HepG2 (cell line): ENCODE results near the gene FOXA1. TPM values are rescaled to one million over a fixed set of nuclear protein-coding genes. Genes with fewer than 3 reads are reported as not detected.

Experiments
- ATF7 ChIP-seq, 2 experiments: fragments of 450-650 bp in 1 of 2; sonication (generic) in 1 of 2; formaldehyde crosslinking in 1 of 2; IDR thresholded peaks; 2 replicates each; pipeline versions ENCODE4 v1.4.0 to v1.6.1; 2016 to 2020; ENCODE audit warnings: antibody characterized with exemption in 1 of 2, mild to moderate bottlenecking in 1 of 2, missing genetic modification reagents in 1 of 2
- HES4 ChIP-seq: sonication (generic); formaldehyde crosslinking; IDR thresholded peaks from 2 replicates; pipeline ENCODE4 v1.9.0; 2021; ENCODE audit warnings: mild to moderate bottlenecking, missing genetic modification reagents, borderline replicate concordance
- NPAS2 ChIP-seq: sonication (generic); formaldehyde crosslinking; IDR thresholded peaks from 2 replicates; pipeline ENCODE4 v1.8.0; 2022; ENCODE audit warnings: mild to moderate bottlenecking, missing genetic modification reagents, borderline replicate concordance
- PRPF4 ChIP-seq: fragments of 200-400 bp; formaldehyde crosslinking; IDR thresholded peaks from 2 replicates; pipeline ENCODE4 v1.6.1; 2016; ENCODE audit warnings: low read length, low read depth; ENCODE audit not compliant: poor library complexity, severe bottlenecking
- RXRA ChIP-seq: sonication (generic); formaldehyde crosslinking; IDR thresholded peaks from 2 replicates; pipeline ENCODE4 v1.5.1; 2020; ENCODE audit warnings: missing genetic modification reagents
- SCMH1 ChIP-seq: sonication (generic); formaldehyde crosslinking; IDR thresholded peaks from 2 replicates; pipeline ENCODE4 v1.9.0; 2021; ENCODE audit warnings: missing genetic modification reagents, mild to moderate bottlenecking, borderline replicate concordance
- ZBTB38 ChIP-seq: sonication (generic); formaldehyde crosslinking; IDR thresholded peaks from 2 replicates; pipeline ENCODE4 v1.5.1; 2020; ENCODE audit warnings: mild to moderate bottlenecking, missing genetic modification reagents
- ZMYM4 ChIP-seq: sonication (generic); formaldehyde crosslinking; IDR thresholded peaks from 2 replicates; pipeline ENCODE4 v1.8.1; 2023; ENCODE audit warnings: mild to moderate bottlenecking, missing genetic modification reagents
- ZNF318 ChIP-seq: sonication (generic); formaldehyde crosslinking; IDR thresholded peaks from 2 replicates; pipeline ENCODE4 v1.4.0; 2020; ENCODE audit warnings: mild to moderate bottlenecking, missing genetic modification reagents
- ZNF446 ChIP-seq: sonication (generic); formaldehyde crosslinking; IDR thresholded peaks from 2 replicates; pipeline ENCODE4 v1.5.0; 2020; ENCODE audit warnings: mild to moderate bottlenecking, missing genetic modification reagents
- ZNF563 ChIP-seq: sonication (generic); formaldehyde crosslinking; IDR thresholded peaks from 2 replicates; pipeline ENCODE4 v1.8.0; 2022; ENCODE audit warnings: mild to moderate bottlenecking, moderate library complexity, missing genetic modification reagents
- ZNF709 ChIP-seq: sonication (generic); formaldehyde crosslinking; IDR thresholded peaks from 2 replicates; pipeline ENCODE4 v1.5.0; 2020; ENCODE audit warnings: mild to moderate bottlenecking, missing genetic modification reagents
- ZNF782 ChIP-seq: sonication (generic); formaldehyde crosslinking; IDR thresholded peaks from 2 replicates; pipeline ENCODE4 v1.4.0; 2020; ENCODE audit warnings: missing genetic modification reagents, mild to moderate bottlenecking, borderline replicate concordance
- ZNF883 ChIP-seq: sonication (generic); formaldehyde crosslinking; IDR thresholded peaks from 2 replicates; pipeline ENCODE4 v1.5.1; 2020; ENCODE audit warnings: mild to moderate bottlenecking, missing genetic modification reagents; ENCODE audit errors: not compliant biosample characterization
- polyA plus RNA-seq, 8 experiments: library from polyadenylated mRNA; depleted of rRNA in 3 of 8; stranded (reverse) in 7 of 8; unstranded in 1 of 8; fragments of >200 nt; fragmentation: Illumina TruSeq in 4 of 8; extraction: Trizol in 4 of 8; gene quantifications; 2 replicates each; pipeline versions ENCODE4 v1.2.1 to v1.2.3, GENCODE V29; 2011 to 2016; ENCODE audit warnings: low read depth in 4 of 8, missing spikeins in 1 of 8, mixed read lengths in 1 of 8; ENCODE audit not compliant: insufficient read depth in 1 of 8
- total RNA-seq, 5 experiments: library from RNA; depleted of rRNA; stranded (reverse); fragments of >200 nt; fragmentation: Illumina TruSeq; extraction: Trizol; gene quantifications; 2 replicates each; pipeline ENCODE4 v1.2.3, GENCODE V29; 2016; ENCODE audit warnings: low read depth in 1 of 5

FOXA1 gene
- total and polyA plus RNA-seq, 2 of the 13 experiments (the other 11 are each of a cell fraction or from before 2014, with no cell fraction given) = 43.4 to 58.6 TPM

- 0 out of 2 replicates have a peak, but pooled peaks have one; percentile 43 for TF ChIP-seq ZNF318 (CRISPR knock-in tag)
- peak; percentile 42; the same call in 1 of the 2 replicates for TF ChIP-seq ZNF563 (CRISPR knock-in tag)
- TF ChIP-seq ATF7 (IDR thresholded peaks at IDR 0.05) = no peak
- TF ChIP-seq ATF7 (CRISPR knock-in tag; IDR thresholded peaks at IDR 0.05) = peak; percentile 31; the same call in 1 of the 2 replicates
- 0 out of 2 replicates have a peak, but pooled peaks have one; percentile 32 for TF ChIP-seq ZNF446 (CRISPR knock-in tag)
- peak; percentile 82 for TF ChIP-seq ZBTB38 (CRISPR knock-in tag)
- TF ChIP-seq ZNF883 = peak; percentile 32
- TF ChIP-seq NPAS2 (CRISPR knock-in tag) = no peak
- peak; percentile 19; the same call in 1 of the 2 replicates for TF ChIP-seq RXRA (CRISPR knock-in tag)
- no peak for TF ChIP-seq ZNF782 (CRISPR knock-in tag)
- TF ChIP-seq SCMH1 = no peak
- 0 out of 2 replicates have a peak, but pooled peaks have one; percentile 23 for TF ChIP-seq ZNF709 (CRISPR knock-in tag)
- peak; percentile 70; the same call in 1 of the 2 replicates for TF ChIP-seq HES4 (CRISPR knock-in tag)
- peak; percentile 25 for TF ChIP-seq PRPF4
- peak; percentile 38; the same call in 1 of the 2 replicates for TF ChIP-seq ZMYM4 (CRISPR knock-in tag)
Measured at GRCh38 chr14:37585101-37585511, 9.9 kb downstream of the FOXA1 start (continued).
